HCT116 (cell line): ENCODE data around the gene GALNT2. TPM values are rescaled to one million over a fixed set of nuclear protein-coding genes. Genes with fewer than 3 reads are reported as not detected.

Experiments used
- ATAC-seq: fragments of 200-7000 bp; cut with Tn5 transposase; 2 replicates; pipeline ENCODE4 v1.9.1; 2020; ENCODE audit warnings: mild to moderate bottlenecking, moderate library complexity
- BruUV-seq: library from RNA; stranded (reverse); fragments of 400-500 nt; replicated peaks from 2 replicates; lab custom pipeline; 2021; lab: Mats Ljungman, UMichigan
- CTCF ChIA-PET: fragments of 300-600 bp; sonication (Branson Sonifier 250); formaldehyde crosslinking; loops from one replicate; lab custom pipeline; 2021; ENCODE audit warnings: antibody characterized with exemption; lab: Charles Lee
- POLR2A ChIA-PET: fragments of 300-600, 350-600 bp; sonication (Branson Sonifier 250); formaldehyde crosslinking; loops from one replicate; lab custom pipeline; 2021; ENCODE audit warnings: antibody characterized with exemption; lab: Charles Lee
- RAD21 ChIA-PET, 2 experiments: fragments of 300-600 bp; sonication (Branson Sonifier 250); formaldehyde crosslinking; loops; one replicate each; lab custom pipeline; 2023; ENCODE audit warnings: low total read pairs in 2 of 2; ENCODE audit not compliant: uncharacterized antibody in 2 of 2, unreplicated experiment in 2 of 2, low non-redundant PET in 1 of 2; lab: Charles Lee
- DNase-seq: peaks from one replicate; pipeline ENCODE4 v3.0.0-alpha.2; 2010; ENCODE audit warnings: low read depth, low spot score
- H2AFZ ChIP-seq: fragments of 200-600 bp; shearing (Covaris generic), sonication (generic); 2 replicates; pipeline ENCODE4 v1.6.1; 2017; ENCODE audit warnings: low read depth, mixed run types, mixed read lengths, antibody characterized with exemption, low read length; ENCODE audit not compliant: poor library complexity, severe bottlenecking
- H3K27ac ChIP-seq: 2 replicates; pipeline ENCODE4 v1.5.1; 2012; ENCODE audit warnings: low read depth, low read length
- H3K27me3 ChIP-seq: fragments of 200-600 bp; sonication (generic); 2 replicates; pipeline ENCODE4 v1.6.1; 2016; ENCODE audit warnings: mixed run types, low read length, mixed read lengths; ENCODE audit not compliant: insufficient read depth
- H3K36me3 ChIP-seq, 2 experiments: fragments of 200-500 bp in 1 of 2; fragments of 200-600 bp in 1 of 2; sonication (Bioruptor generic) in 1 of 2; sonication (generic) in 1 of 2; 2 replicates each; pipeline versions ENCODE4 v1.5.1 to v1.6.1; 2014 to 2016; ENCODE audit warnings: low read length in 2 of 2, inconsistent platforms in 1 of 2, mixed read lengths in 1 of 2, mixed run types in 1 of 2; ENCODE audit not compliant: insufficient read depth in 2 of 2, control insufficient read depth in 1 of 2
- H3K4me1 ChIP-seq, 2 experiments: fragments of 200-600 bp in 1 of 2; sonication (generic) in 1 of 2; 2 replicates each; pipeline versions ENCODE4 v1.5.1 to v1.6.1; 2012 to 2017; ENCODE audit warnings: low read length in 2 of 2, inconsistent platforms in 1 of 2, mild to moderate bottlenecking in 1 of 2, mixed read lengths in 1 of 2, mixed run types in 1 of 2, moderate library complexity in 1 of 2; ENCODE audit not compliant: insufficient read depth in 2 of 2, control insufficient read depth in 1 of 2
- H3K4me2 ChIP-seq: fragments of 200-600 bp; sonication (generic); 2 replicates; pipeline ENCODE4 v1.6.1; 2017; ENCODE audit warnings: mixed run types, low read length, mixed read lengths
- H3K4me3 ChIP-seq, 2 experiments: fragments of 200-600 bp in 1 of 2; sonication (generic) in 1 of 2; replicated peaks in 1 of 2; 2 replicates each; pipeline ENCODE4 v1.5.1; 2011 to 2016; ENCODE audit warnings: low read length in 2 of 2, control low read depth in 1 of 2, low read depth in 1 of 2, mild to moderate bottlenecking in 1 of 2, mixed read lengths in 1 of 2, mixed run types in 1 of 2
- H3K79me2 ChIP-seq: fragments of 200-600 bp; sonication (generic); 2 replicates; pipeline ENCODE4 v1.6.1; 2017; ENCODE audit warnings: mild to moderate bottlenecking, mixed run types, low read length, moderate library complexity, mixed read lengths; ENCODE audit not compliant: insufficient read depth
- H3K9ac ChIP-seq: fragments of 200-600 bp; sonication (generic); 2 replicates; pipeline ENCODE4 v1.6.1; 2016; ENCODE audit warnings: low read length, mixed read lengths
- H3K9me2 ChIP-seq: fragments of 200-600 bp; sonication (generic), shearing (Covaris generic); 2 replicates; pipeline ENCODE4 v1.6.1; 2017; ENCODE audit warnings: mixed run types, mild to moderate bottlenecking, moderate library complexity; ENCODE audit not compliant: insufficient read depth
- H3K9me3 ChIP-seq, 2 experiments: fragments of 200-500 bp in 1 of 2; fragments of 200-600 bp in 1 of 2; sonication (Bioruptor generic) in 1 of 2; sonication (generic) in 1 of 2; 2 replicates each; pipeline ENCODE4 v1.6.1; 2014 to 2017; ENCODE audit warnings: low read length in 2 of 2, mixed read lengths in 2 of 2, inconsistent platforms in 1 of 2, low read depth in 1 of 2, mild to moderate bottlenecking in 1 of 2, mixed run types in 1 of 2, moderate library complexity in 1 of 2; ENCODE audit not compliant: control insufficient read depth in 1 of 2, insufficient read depth in 1 of 2
- H4K20me1 ChIP-seq: fragments of 200-600 bp; sonication (generic), shearing (Covaris generic); 2 replicates; pipeline ENCODE4 v1.6.1; 2017; ENCODE audit warnings: mixed run types, mild to moderate bottlenecking, moderate library complexity; ENCODE audit not compliant: insufficient read depth
- ATF3 ChIP-seq: IDR thresholded peaks from 2 replicates; pipeline ENCODE4 v1.6.1; 2012
- CBX3 ChIP-seq: IDR thresholded peaks from 2 replicates; pipeline ENCODE4 v1.6.1; 2012; ENCODE audit warnings: low read depth
- CEBPB ChIP-seq: IDR thresholded peaks from 2 replicates; pipeline ENCODE4 v1.6.1; 2012; ENCODE audit warnings: low read depth
- EGR1 ChIP-seq: IDR thresholded peaks from 2 replicates; pipeline ENCODE4 v1.6.1; 2012; ENCODE audit warnings: low read depth
- EZH2 ChIP-seq: fragments of 200-600 bp; sonication (generic); IDR thresholded peaks from 2 replicates; pipeline ENCODE4 v1.6.1; 2017; ENCODE audit warnings: antibody characterized with exemption, mixed run types
- JUND ChIP-seq: IDR thresholded peaks from 2 replicates; pipeline ENCODE4 v1.6.1; 2012
- MAX ChIP-seq: IDR thresholded peaks from 2 replicates; pipeline ENCODE4 v1.6.1; 2012
- POLR2A ChIP-seq: IDR thresholded peaks from 2 replicates; pipeline ENCODE4 v1.7.0; 2011; ENCODE audit warnings: borderline replicate concordance; ENCODE audit not compliant: insufficient read depth, insufficient read length; ENCODE audit errors: extremely low read depth
- RAD21 ChIP-seq: IDR thresholded peaks from 2 replicates; pipeline ENCODE4 v1.6.1; 2012; ENCODE audit warnings: low read depth, mild to moderate bottlenecking
- SRF ChIP-seq: IDR thresholded peaks from 2 replicates; pipeline ENCODE4 v1.6.1; 2012; ENCODE audit warnings: low read depth
- ZBTB33 ChIP-seq: IDR thresholded peaks from 2 replicates; pipeline ENCODE4 v1.6.1; 2011; ENCODE audit warnings: mild to moderate bottlenecking, low read length, moderate library complexity; ENCODE audit not compliant: insufficient replicate concordance; ENCODE audit errors: extremely low read depth
- ZFX ChIP-seq: fragments of 450-650 bp; IDR thresholded peaks from 2 replicates; pipeline ENCODE4 v1.6.1; 2017
- ZNF274 ChIP-seq: fragments of 200-500 bp; sonication (Bioruptor generic); IDR thresholded peaks from 2 replicates; pipeline ENCODE4 v1.6.1; 2014; ENCODE audit warnings: mild to moderate bottlenecking, low read depth, low read length, inconsistent platforms
- intact Hi-C: fragments of 100-400 bp; cut with micrococcal nuclease; formaldehyde crosslinking; loops from 2 replicates; pipeline ENCODE4 v1.10.0; 2022
- total RNA-seq: library from RNA; stranded (reverse); gene quantifications from one replicate; pipeline ENCODE4 v1.2.1, GENCODE V29; 2021; ENCODE audit not compliant: unreplicated experiment

The GALNT2 gene
- total RNA-seq, 1 experiment from 2014 or later = 40.8 TPM

GRCh38 chr1:230208619-230209261, 141.7 kb downstream of the GALNT2 start (continued):
- no peak for TF ChIP-seq ZBTB33
- no peak for TF ChIP-seq POLR2A
- no peak for TF ChIP-seq CEBPB
- TF ChIP-seq, all 23 proteins: peak for 0

GRCh38 chr1:230210326-230210980, 143.4 kb downstream of the GALNT2 start:
- Histone ChIP-seq H3K4me3 (no peak overlapping the region), H3K9ac (no peak overlapping the region), H4K20me1 (no peaks in the 10 kb centered on the region)
- no peak for DNase-seq
- TF ChIP-seq JUND = no peak
- TF ChIP-seq MAX = no peak
- TF ChIP-seq ZNF274 = no peak
- TF ChIP-seq ZFX = no peak
- no peak for TF ChIP-seq EGR1
- TF ChIP-seq SRF = no peak
- TF ChIP-seq RAD21 = no peak
- no peak for TF ChIP-seq CBX3
- no peak for TF ChIP-seq ATF3
- no peak for TF ChIP-seq EZH2
- TF ChIP-seq, all 23 proteins: peak for 0
- H2AFZ ChIP-seq = no peak overlapping the region
- ChIA-PET CTCF (no interaction called here), RAD21 (no interaction called here), POLR2A (no interaction called here)
- H3K9me2 ChIP-seq = no peaks in the 10 kb centered on the region
- no TSS peak for BruUV-seq
- no peaks in the 10 kb centered on the region for H3K36me3 ChIP-seq
- H3K27ac ChIP-seq = no peak overlapping the region
- no peak overlapping the region for H3K4me2 ChIP-seq
- no peaks in the 10 kb centered on the region for H3K79me2 ChIP-seq
- intact Hi-C loops = no loop called here
- ATAC-seq = no peak
- H3K9me3 ChIP-seq = no peaks in the 10 kb centered on the region
- H3K27me3 ChIP-seq = no peaks in the 10 kb centered on the region
- H3K4me1 ChIP-seq = no peaks in the 10 kb centered on the region
